A549 (cell line): ENCODE measurements around the gene LTA. TPM values are rescaled to one million over a fixed set of nuclear protein-coding genes. Genes with fewer than 3 reads are reported as not detected.

Source experiments
- ATAC-seq, 2 experiments: fragments of 200-7000 bp in 1 of 2; fragments of >200 bp in 1 of 2; cut with Nextera tagmentation in 1 of 2; cut with Tn5 transposase in 1 of 2; 3 replicates each; pipeline versions ENCODE4 v1.8.0 to v1.9.1; 2018 to 2020; ENCODE audit warnings: mild to moderate bottlenecking in 1 of 2, moderate library complexity in 1 of 2
- CTCF ChIA-PET: fragments of 300-600 bp; sonication (Branson Sonifier 250); formaldehyde crosslinking; extraction: SDS; loops from one replicate; lab custom pipeline; 2021; ENCODE audit warnings: antibody characterized with exemption, inconsistent platforms; lab: Yijun Ruan, JAX
- POLR2A ChIA-PET: fragments of 350-600 bp; formaldehyde crosslinking; extraction: SDS; loops from one replicate; lab custom pipeline; 2021; ENCODE audit warnings: antibody characterized with exemption, inconsistent platforms; lab: Yijun Ruan, JAX
- DNase-seq, 2 experiments: peaks; one replicate each; pipeline versions ENCODE4 v3.0.0 to v3.0.0-alpha.2; 2011 to 2016; ENCODE audit warnings: low read depth in 1 of 2, low spot score in 1 of 2
- FAIRE-seq: peaks from 2 replicates; lab custom pipeline; 2011; peaks lifted over from hg19 to GRCh38; lab: Jason Lieb, UNC
- H3K27ac ChIP-seq, 2 experiments: fragments of >200 bp; sonication (Bioruptor Twin); formaldehyde crosslinking; 3 replicates each; pipeline ENCODE4 v1.5.1; 2016 to 2017
- H3K4me1 ChIP-seq: fragments of >200 bp; sonication (Bioruptor Twin); formaldehyde crosslinking; 3 replicates; pipeline ENCODE4 v1.6.1; 2016
- H3K4me2 ChIP-seq: fragments of >200 bp; sonication (Bioruptor Twin); formaldehyde crosslinking; 3 replicates; pipeline ENCODE4 v1.6.1; 2016
- H3K4me3 ChIP-seq: fragments of >200 bp; sonication (Bioruptor Twin); formaldehyde crosslinking; 3 replicates; pipeline ENCODE4 v1.5.1; 2016
- H3K9me3 ChIP-seq: fragments of >200 bp; sonication (Bioruptor Twin); formaldehyde crosslinking; 3 replicates; pipeline ENCODE4 v1.6.1; 2016
- CEBPB ChIP-seq, 2 experiments: fragments of >200 bp in 1 of 2; sonication (Bioruptor Twin) in 1 of 2; formaldehyde crosslinking in 1 of 2; IDR thresholded peaks; 2 replicates each; pipeline ENCODE4 v1.6.1; 2012 to 2016
- CHD4 ChIP-seq: fragments of 200-600 bp; sonication (generic); IDR thresholded peaks from 2 replicates; pipeline ENCODE4 v1.6.1; 2016; ENCODE audit warnings: antibody characterized with exemption, mild to moderate bottlenecking, borderline replicate concordance
- HDAC2 ChIP-seq: fragments of 200-600 bp; sonication (generic); IDR thresholded peaks from 2 replicates; pipeline ENCODE4 v1.6.1; 2016
- HEYL ChIP-seq: fragments of 250-450 bp; sonication (Bioruptor Pico); IDR thresholded peaks from 2 replicates; pipeline ENCODE4 v1.8.0; 2021; ENCODE audit warnings: mild to moderate bottlenecking, moderate library complexity
- HOXB13 ChIP-seq: fragments of 250-450 bp; sonication (Bioruptor Pico); IDR thresholded peaks from 2 replicates; pipeline ENCODE4 v1.5.0; 2020; ENCODE audit warnings: low read depth, mild to moderate bottlenecking, moderate library complexity
- HOXB5 ChIP-seq: fragments of 250-450 bp; sonication (Bioruptor Pico); IDR thresholded peaks from 2 replicates; pipeline ENCODE4 v1.5.0; 2020; ENCODE audit warnings: mild to moderate bottlenecking, moderate library complexity
- JUNB ChIP-seq: fragments of >200 bp; sonication (Bioruptor Twin); formaldehyde crosslinking; IDR thresholded peaks from 2 replicates; pipeline ENCODE4 v1.6.1; 2016
- MAFK ChIP-seq: fragments of 450-650 bp; IDR thresholded peaks from 2 replicates; pipeline ENCODE4 v1.6.1; 2014; ENCODE audit not compliant: partially characterized antibody
- MYC ChIP-seq: IDR thresholded peaks from 2 replicates; pipeline ENCODE4 v1.6.1; 2012; ENCODE audit warnings: mild to moderate bottlenecking, inconsistent platforms, low read length, improper control_type of control experiment, borderline replicate concordance
- NFE2L2 ChIP-seq: fragments of 150-350 bp; conservative IDR thresholded peaks from 2 replicates; pipeline ENCODE4 v1.6.1; 2014; ENCODE audit warnings: low read length
- PHF8 ChIP-seq: fragments of 200-600 bp; sonication (generic); IDR thresholded peaks from 2 replicates; pipeline ENCODE4 v1.6.1; 2016; ENCODE audit warnings: low read depth, mild to moderate bottlenecking, antibody characterized with exemption, moderate library complexity, borderline replicate concordance
- POLR2A ChIP-seq: IDR thresholded peaks from 2 replicates; pipeline ENCODE4 v1.6.1; 2012; ENCODE audit warnings: mild to moderate bottlenecking, low read length
- RFX5 ChIP-seq: fragments of 450-650 bp; IDR thresholded peaks from 2 replicates; pipeline ENCODE4 v1.7.1; 2014; ENCODE audit warnings: antibody characterized with exemption, mild to moderate bottlenecking, moderate library complexity
- RNF2 ChIP-seq: fragments of 200-600 bp; sonication (generic); IDR thresholded peaks from 2 replicates; pipeline ENCODE4 v1.6.1; 2016; ENCODE audit warnings: low read depth, mild to moderate bottlenecking, antibody characterized with exemption, moderate library complexity, borderline replicate concordance
- WGBS: methylation state at CpG from one replicate; pipeline ENCODE4 v1.1.6; 2017; ENCODE audit errors: missing lambda C conversion rate; 5-methylcytosine and 5-hydroxymethylcytosine counted together
- polyA plus RNA-seq, 4 experiments: library from polyadenylated mRNA; depleted of rRNA in 3 of 4; stranded (reverse); fragments of >200 nt; fragmentation: RNase III in 1 of 4; extraction: RNeasy Plus Mini Kit Qiagen cat#74134 plus additional on column Dnase treatment in 1 of 4; gene quantifications; 2 replicates in 3 of 4; 3 replicates in 1 of 4; pipeline ENCODE4 v1.2.3, GENCODE V29; 2011 to 2017
- TF ChIP-seq, protein P1 (sequence below): fragments of >200 bp; sonication (Bioruptor Twin); formaldehyde crosslinking; IDR thresholded peaks from 3 replicates; pipeline ENCODE4 v1.6.1; 2016
- TF ChIP-seq, protein P2 (sequence below): fragments of >200 bp; sonication (Bioruptor Twin); formaldehyde crosslinking; IDR thresholded peaks from 3 replicates; pipeline ENCODE4 v1.5.1; 2016
- TF ChIP-seq, protein P3 (sequence below): IDR thresholded peaks from 2 replicates; pipeline ENCODE4 v1.6.1; 2012

LTA gene
- polyA plus RNA-seq, 2 of the 4 experiments (the other 2 are of a cell fraction), result 0.08 TPM; not detected in 1

DNA sequence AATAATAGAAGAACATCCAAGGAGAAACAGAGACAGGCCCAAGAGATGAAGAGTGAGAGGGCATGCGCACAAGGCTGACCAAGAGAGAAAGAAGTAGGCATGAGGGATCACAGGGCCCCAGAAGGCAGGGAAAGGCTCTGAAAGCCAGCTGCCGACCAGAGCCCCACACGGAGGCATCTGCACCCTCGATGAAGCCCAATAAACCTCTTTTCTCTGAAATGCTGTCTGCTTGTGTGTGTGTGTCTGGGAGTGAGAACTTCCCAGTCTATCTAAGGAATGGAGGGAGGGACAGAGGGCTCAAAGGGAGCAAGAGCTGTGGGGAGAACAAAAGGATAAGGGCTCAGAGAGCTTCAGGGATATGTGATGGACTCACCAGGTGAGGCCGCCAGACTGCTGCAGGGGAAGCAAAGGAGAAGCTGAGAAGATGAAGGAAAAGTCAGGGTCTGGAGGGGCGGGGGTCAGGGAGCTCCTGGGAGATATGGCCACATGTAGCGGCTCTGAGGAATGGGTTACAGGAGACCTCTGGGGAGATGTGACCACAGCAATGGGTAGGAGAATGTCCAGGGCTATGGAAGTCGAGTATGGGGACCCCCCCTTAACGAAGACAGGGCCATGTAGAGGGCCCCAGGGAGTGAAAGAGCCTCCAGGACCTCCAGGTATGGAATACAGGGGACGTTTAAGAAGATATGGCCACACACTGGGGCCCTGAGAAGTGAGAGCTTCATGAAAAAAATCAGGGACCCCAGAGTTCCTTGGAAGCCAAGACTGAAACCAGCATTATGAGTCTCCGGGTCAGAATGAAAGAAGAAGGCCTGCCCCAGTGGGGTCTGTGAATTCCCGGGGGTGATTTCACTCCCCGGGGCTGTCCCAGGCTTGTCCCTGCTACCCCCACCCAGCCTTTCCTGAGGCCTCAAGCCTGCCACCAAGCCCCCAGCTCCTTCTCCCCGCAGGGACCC is 2.3 kb downstream of the LTA start:
- Histone ChIP-seq H3K9me3 (no peaks in the 10 kb centered on the region), H3K4me3 (no peak overlapping the region), H3K4me1 (no peaks in the 10 kb centered on the region), H3K27ac (no peak overlapping the region), H3K4me2 (no peak overlapping the region)
- ATAC-seq (peak in 1 of 2 experiments; percentile 17; a peak in 1 of 6 replicates), DNase-seq (no peak), FAIRE-seq (no peak)
- 62% methylated on average over 14 of the region's 14 CpGs for WGBS
- TF ChIP-seq CHD4 (no peak), HEYL (CRISPR knock-in tag) (no peak), JUNB (no peak), MAFK (no peak), HOXB13 (CRISPR knock-in tag) (no peak), PHF8 (no peak), MYC (no peak), POLR2A (no peak)
- TF ChIP-seq, protein P1, sequence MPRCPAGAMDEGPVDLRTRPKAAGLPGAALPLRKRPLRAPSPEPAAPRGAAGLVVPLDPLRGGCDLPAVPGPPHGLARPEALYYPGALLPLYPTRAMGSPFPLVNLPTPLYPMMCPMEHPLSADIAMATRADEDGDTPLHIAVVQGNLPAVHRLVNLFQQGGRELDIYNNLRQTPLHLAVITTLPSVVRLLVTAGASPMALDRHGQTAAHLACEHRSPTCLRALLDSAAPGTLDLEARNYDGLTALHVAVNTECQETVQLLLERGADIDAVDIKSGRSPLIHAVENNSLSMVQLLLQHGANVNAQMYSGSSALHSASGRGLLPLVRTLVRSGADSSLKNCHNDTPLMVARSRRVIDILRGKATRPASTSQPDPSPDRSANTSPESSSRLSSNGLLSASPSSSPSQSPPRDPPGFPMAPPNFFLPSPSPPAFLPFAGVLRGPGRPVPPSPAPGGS, result no peak
- TF ChIP-seq, protein P2, sequence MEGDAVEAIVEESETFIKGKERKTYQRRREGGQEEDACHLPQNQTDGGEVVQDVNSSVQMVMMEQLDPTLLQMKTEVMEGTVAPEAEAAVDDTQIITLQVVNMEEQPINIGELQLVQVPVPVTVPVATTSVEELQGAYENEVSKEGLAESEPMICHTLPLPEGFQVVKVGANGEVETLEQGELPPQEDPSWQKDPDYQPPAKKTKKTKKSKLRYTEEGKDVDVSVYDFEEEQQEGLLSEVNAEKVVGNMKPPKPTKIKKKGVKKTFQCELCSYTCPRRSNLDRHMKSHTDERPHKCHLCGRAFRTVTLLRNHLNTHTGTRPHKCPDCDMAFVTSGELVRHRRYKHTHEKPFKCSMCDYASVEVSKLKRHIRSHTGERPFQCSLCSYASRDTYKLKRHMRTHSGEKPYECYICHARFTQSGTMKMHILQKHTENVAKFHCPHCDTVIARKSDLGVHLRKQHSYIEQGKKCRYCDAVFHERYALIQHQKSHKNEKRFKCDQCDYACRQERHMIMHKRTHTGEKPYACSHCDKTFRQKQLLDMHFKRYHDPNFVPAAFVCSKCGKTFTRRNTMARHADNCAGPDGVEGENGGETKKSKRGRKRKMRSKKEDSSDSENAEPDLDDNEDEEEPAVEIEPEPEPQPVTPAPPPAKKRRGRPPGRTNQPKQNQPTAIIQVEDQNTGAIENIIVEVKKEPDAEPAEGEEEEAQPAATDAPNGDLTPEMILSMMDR, result no peak
- ChIA-PET POLR2A (no interaction called here), CTCF (interaction anchor here (1.0 to 18.3 kb wide), 5 partner anchors 9 to 28 kb away, joined by 3 to 338 read pairs (median 18); partner anchors contain the start of genes ATP6V1G2, NCR3 and NFKBIL1)

DNA sequence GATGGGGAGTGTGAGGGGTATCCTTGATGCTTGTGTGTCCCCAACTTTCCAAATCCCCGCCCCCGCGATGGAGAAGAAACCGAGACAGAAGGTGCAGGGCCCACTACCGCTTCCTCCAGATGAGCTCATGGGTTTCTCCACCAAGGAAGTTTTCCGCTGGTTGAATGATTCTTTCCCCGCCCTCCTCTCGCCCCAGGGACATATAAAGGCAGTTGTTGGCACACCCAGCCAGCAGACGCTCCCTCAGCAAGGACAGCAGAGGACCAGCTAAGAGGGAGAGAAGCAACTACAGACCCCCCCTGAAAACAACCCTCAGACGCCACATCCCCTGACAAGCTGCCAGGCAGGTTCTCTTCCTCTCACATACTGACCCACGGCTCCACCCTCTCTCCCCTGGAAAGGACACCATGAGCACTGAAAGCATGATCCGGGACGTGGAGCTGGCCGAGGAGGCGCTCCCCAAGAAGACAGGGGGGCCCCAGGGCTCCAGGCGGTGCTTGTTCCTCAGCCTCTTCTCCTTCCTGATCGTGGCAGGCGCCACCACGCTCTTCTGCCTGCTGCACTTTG is 3.3 kb downstream of the LTA start, which contains the start of gene TNF:
Gene TNF, plus strand, starts transcription at position 231 of the 567 bp plus-strand sequence. Its CDS starts 177 bp downstream, at position 408.
- no peak for ATAC-seq
- H3K27ac ChIP-seq, result no peak within 1 kb of the TSS
- H3K4me1 ChIP-seq, result no peaks in the 10 kb centered on the region
- CTCF ChIA-PET, result interaction anchor here (1.4 to 18.3 kb wide), 4 partner anchors 9 to 29 kb away, joined by 4 to 338 read pairs (median 18); partner anchors contain the start of genes ATP6V1G2, NCR3 and NFKBIL1
- no peak within 1 kb of the TSS for H3K4me2 ChIP-seq
- no peak for DNase-seq
- TF ChIP-seq NFE2L2 (no peak), RNF2 (no peak), CEBPB (IDR thresholded peaks at IDR 0.05) (no peak), RFX5 (no peak), HDAC2 (no peak), HOXB5 (CRISPR knock-in tag) (no peak)
- TF ChIP-seq, protein P1, result no peak
- TF ChIP-seq, protein P3, sequence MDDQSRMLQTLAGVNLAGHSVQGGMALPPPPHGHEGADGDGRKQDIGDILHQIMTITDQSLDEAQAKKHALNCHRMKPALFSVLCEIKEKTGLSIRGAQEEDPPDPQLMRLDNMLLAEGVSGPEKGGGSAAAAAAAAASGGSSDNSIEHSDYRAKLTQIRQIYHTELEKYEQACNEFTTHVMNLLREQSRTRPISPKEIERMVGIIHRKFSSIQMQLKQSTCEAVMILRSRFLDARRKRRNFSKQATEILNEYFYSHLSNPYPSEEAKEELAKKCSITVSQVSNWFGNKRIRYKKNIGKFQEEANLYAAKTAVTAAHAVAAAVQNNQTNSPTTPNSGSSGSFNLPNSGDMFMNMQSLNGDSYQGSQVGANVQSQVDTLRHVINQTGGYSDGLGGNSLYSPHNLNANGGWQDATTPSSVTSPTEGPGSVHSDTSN, result no peak
- H3K9me3 ChIP-seq, result no peaks in the 10 kb centered on the region
- no peak for FAIRE-seq
- 80% methylated on average over 10 of the region's 19 CpGs for WGBS
- H3K4me3 ChIP-seq, result no peak within 1 kb of the TSS
- POLR2A ChIA-PET, result no interaction called here
